Measurements from ENCODE around the gene LTBP3.

The LTBP3 gene

GRCh38 chr11:65492637-65493366, 65.4 kb downstream of the LTBP3 start:
- DNase-seq: no peak

- DNase-seq: no peak
Measured at GRCh38 chr11:65492387-65492636, 65.8 kb downstream of the LTBP3 start.

- DNase-seq: no peak
Measured at GRCh38 chr11:65491614-65492386, 66.4 kb downstream of the LTBP3 start.

- DNase-seq: no peak
Measured at GRCh38 chr11:65491163-65491465, 67.0 kb downstream of the LTBP3 start.

GRCh38 chr11:65489706-65490320, 68.3 kb downstream of the LTBP3 start:
- DNase-seq: no peak

- no peak for DNase-seq
Measured at GRCh38 chr11:65489035-65489705, 69.0 kb downstream of the LTBP3 start.

Data from GOT3 (cell line).